Metanephros (tissue), 1 donor: ENCODE measurements around the gene CPSF4. TPM values are rescaled to one million over a fixed set of nuclear protein-coding genes. Genes with fewer than 3 reads are reported as not detected.

Source experiments
- total RNA-seq: library from RNA; depleted of rRNA; stranded (reverse); fragments of >200 nt; gene quantifications from one replicate; pipeline ENCODE4 v1.2.3, GENCODE V29; 2014

The CPSF4 gene
- total RNA-seq, result 26.9 TPM

DNA sequence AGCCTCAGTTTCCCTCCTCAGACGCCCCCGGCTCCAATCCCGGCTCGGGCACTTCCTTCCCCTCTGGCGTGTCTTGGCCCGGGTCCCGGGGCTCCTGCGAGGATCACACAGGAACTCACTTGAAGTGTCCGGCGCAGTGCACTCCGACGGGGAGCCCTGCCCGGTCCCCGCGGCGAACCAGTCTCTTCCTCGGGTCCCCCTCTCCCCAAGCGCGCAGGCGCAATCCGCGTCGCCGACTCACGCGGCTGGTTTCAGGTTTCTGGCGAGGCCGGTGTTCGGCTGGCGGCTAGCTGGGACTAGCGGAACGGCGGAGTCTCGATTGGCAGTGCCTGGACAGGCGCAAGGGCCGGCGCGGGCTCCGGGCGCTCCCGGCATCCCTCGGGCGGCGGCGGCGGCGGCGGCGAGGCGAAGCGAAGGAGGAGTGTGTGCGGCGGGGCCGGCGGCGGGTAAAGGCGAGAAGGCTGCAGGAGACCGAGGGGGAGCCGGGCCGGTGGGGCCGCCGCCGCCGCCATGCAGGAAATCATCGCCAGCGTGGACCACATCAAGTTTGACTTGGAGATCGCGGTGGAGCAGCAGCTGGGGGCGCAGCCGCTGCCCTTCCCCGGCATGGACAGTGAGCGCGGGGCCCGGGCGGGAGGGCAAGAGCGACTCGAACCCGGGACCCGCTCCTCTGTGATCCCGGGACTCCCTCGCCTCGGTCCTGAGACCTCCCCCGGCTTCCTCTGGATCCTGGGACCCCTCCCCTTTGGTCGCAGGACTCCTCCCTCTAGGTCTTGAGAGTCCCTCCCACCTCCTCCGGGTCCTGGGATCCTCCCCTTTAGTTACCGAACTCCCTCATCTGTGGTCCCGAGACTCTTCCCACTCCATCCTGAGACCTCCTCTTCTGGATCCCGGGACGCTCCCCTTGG, at the start of gene CPSF4, which contains the start of gene PTCD1:
TSS of gene CPSF4 (plus strand) at position 371 of the 908 bp plus-strand sequence. CDS start at position 511, 140 bp downstream.
TSS of gene PTCD1 (minus strand) at position 226 of the 908 bp plus-strand sequence. CDS start 3,556 bp downstream, outside the sequence.

DNA sequence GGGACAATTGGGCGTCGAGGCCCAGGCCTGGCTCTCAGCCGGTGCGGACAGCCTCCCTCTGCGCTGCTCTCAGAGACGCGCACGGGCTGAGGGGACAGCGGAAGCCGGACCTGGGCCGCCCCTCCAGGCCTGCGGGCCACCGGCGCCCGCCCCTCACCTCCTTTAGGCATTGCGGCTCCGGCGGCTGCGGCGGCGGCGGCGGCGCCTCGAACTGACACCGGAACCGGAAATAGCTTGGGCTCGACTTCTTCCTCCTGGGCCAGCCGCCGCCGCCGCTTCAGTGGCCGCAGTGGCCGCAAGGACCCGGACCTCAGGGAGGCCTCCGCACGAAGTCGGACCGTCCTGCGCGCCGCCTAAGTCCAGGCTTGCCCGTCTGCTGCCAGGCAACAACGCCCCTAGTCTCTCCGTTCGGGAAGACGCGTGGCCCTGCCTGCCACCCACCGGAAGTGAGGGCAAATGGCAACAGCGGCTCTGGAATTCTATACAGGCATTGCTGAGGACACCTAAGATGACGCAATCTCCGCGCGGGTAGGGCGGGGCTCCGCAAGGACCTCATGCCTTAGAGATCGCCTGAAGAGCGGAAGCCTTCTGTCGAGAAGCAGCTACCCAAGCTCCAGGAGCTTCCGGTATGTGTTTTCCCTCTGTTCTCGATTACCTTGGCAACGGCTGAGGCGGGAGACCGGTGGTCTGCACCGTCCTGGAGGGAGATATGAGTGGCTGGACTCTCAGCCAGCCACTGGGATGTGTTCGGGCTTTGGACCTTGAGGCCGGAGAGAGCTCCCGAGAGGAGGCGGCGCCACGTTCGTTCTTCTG, 30.2 kb upstream of the CPSF4 start, which contains the start of the genes BUD31 and PDAP1:
TSS of gene BUD31 (plus strand) at position 591 of the 813 bp plus-strand sequence. CDS start 2,124 bp downstream, outside the sequence.
TSS of gene PDAP1 (minus strand) at position 219 of the 813 bp plus-strand sequence. CDS start at position 170, 49 bp downstream.

GRCh38 chr7:99472561-99473314, 34.0 kb downstream of the CPSF4 start, which contains the start of gene ZNF789:
Gene ZNF789, plus strand, starts transcription at chr7:99472890. Its CDS starts 3,567 bp downstream, at chr7:99476457.

DNA sequence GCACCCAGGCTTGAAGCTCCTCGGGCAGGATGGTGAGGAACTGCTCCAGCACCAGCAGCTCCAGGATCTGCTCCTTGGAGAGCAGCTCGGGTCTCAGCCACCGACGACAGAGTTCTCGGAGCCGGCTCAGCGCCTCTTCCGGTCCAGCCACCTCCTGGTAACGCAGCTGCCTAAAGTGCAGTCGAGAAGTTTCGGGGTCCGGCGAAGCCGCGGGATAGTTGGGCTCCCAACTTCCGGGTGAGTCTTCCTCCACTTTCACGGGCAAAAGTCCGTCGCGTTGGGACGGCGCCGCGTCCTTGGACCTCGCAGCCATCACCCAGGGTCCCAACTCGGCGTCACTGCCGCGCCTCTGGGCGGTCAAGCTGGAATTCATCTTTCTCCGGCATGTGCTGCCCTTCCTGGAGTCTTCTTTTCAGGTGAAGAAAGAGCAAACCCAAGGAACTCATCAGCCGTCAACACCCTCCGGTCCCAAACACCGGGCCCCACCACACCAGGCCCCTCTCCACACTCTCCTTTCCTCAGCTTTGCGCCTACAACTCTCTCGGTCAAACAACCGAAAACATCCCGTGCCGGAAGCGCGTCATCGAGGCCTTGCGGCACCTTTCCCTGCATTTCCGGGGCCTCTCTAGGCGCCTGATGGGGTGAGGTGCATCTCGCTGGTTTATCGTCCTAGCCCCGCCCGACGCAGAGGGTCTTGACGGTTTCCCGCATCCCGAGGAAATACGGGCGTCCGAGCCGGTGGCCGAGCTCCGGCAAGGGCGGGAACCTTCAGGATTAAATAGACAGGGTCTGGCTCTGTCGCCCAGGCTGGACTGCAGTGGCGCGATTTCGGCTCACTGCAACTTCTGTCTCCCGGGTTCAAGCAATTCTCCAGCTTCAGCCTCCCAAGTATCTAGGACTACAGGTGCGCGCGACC, 61.2 kb downstream of the CPSF4 start, which contains the start of gene ZNF394:
TSS of gene ZNF394 (minus strand) at position 561 of the 916 bp plus-strand sequence. CDS start at position 373, 188 bp downstream.

DNA sequence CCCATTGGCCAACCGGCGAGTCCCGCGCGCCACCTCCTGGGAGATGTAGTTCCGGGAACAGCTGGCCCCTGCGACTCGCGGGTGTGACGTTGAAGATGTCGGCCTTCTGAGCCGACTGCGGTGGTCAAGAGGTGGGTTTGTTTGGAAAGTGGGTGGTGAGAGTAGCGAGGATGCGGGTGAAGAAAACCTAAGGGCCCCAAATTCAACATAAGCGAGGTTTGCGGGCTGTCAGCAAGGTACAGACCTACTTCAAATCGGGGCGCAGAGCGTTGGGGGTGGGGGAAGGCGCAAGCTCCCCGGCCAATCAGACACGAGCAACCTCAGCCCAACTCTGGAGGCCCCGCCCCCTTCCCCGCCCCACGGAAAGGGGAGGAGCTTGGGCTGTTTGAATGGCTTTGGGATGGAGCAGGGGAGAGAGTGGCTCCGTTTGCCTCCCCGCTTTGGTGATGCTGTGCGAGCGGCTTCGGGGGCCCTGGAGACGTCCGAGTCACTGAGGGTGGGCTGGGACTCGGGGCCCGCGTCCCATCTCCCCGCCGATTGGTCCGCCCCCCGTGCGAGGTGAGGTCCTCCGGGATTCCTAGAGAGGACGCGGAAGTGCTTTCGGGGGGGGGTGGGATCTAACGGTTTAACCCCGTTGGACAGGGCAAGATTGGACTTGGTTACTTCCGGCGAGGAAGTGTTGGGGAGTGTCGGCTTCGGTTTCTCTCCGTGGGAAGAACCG, 66.0 kb downstream of the CPSF4 start, which contains the start of gene ZKSCAN5:
TSS of gene ZKSCAN5 (plus strand) at position 60 of the 721 bp plus-strand sequence. CDS start 1,383 bp downstream, outside the sequence.

Other genes with a start within 250 kb of the CPSF4 start
- not detected for gene KPNA7, start 230.8 kb upstream of the CPSF4 start, total RNA-seq
- 0.06 TPM for gene MYH16, start 166.1 kb upstream of the CPSF4 start, total RNA-seq
- 93.0 TPM for gene ARPC1A, start 113.0 kb upstream of the CPSF4 start, total RNA-seq
- gene ARPC1B, start 64.2 kb upstream of the CPSF4 start, total RNA-seq, result 105 TPM
- gene PDAP1, start 30.3 kb upstream of the CPSF4 start, total RNA-seq, result 17.2 TPM
- 41.7 TPM for gene BUD31, start 30.0 kb upstream of the CPSF4 start, total RNA-seq
- gene PTCD1, start 145 bp upstream of the CPSF4 start, total RNA-seq, result 14.2 TPM
- 277 TPM for gene ATP5MF, start 27.2 kb downstream of the CPSF4 start, total RNA-seq
- 19.8 TPM for gene ZNF789, start 33.9 kb downstream of the CPSF4 start, total RNA-seq
- gene ZNF394, start 61.3 kb downstream of the CPSF4 start, total RNA-seq, result 30.5 TPM
- 10.4 TPM for gene ZKSCAN5, start 65.7 kb downstream of the CPSF4 start, total RNA-seq
- 9.6 TPM for gene FAM200A, start 113.2 kb downstream of the CPSF4 start, total RNA-seq
- gene ZNF655, start 119.7 kb downstream of the CPSF4 start, total RNA-seq, result 101 TPM
- gene TMEM225B, start 159.3 kb downstream of the CPSF4 start, total RNA-seq, result 1.6 TPM
- gene ZSCAN25, start 178.0 kb downstream of the CPSF4 start, total RNA-seq, result 20.3 TPM
- gene CYP3A5, start 241.1 kb downstream of the CPSF4 start, total RNA-seq, result 1.6 TPM